CD4-positive, alpha-beta T cell (primary cell): Measurements from ENCODE around the gene CDHR2. TPM values are rescaled to one million over a fixed set of nuclear protein-coding genes. Genes with fewer than 3 reads are reported as not detected.

Experiments
- ATAC-seq: fragments of 200-7000 bp; cut with Tn5 transposase; one replicate; pipeline ENCODE4 v1.10.0; 2022; ENCODE audit warnings: mild to moderate bottlenecking; ENCODE audit not compliant: poor library complexity
- CTCF ChIA-PET: fragments of 350-600 bp; sonication (Branson Sonifier 250); formaldehyde crosslinking; loops from one replicate; lab custom pipeline; 2021; ENCODE audit warnings: antibody characterized with exemption, inconsistent platforms; lab: Charles Lee
- POLR2A ChIA-PET: fragments of 350-600 bp; sonication (Branson Sonifier 250); formaldehyde crosslinking; loops from one replicate; lab custom pipeline; 2021; ENCODE audit warnings: antibody characterized with exemption, inconsistent platforms; lab: Charles Lee
- DNase-seq, 14 experiments: peaks; one replicate each; pipeline ENCODE4 v3.0.0-alpha.2; 2013 to 2020; ENCODE audit warnings: mixed read lengths in 2 of 14
- H3K27ac ChIP-seq, 2 donors: one replicate each; pipeline versions ENCODE4 v1.5.1 to v1.7.0; 2013; ENCODE audit warnings: low read length in 2 of 2, low read depth in 1 of 2, mild to moderate bottlenecking in 1 of 2
- H3K27me3 ChIP-seq, 2 experiments: 1 replicate in 1 of 2; 2 replicates in 1 of 2; pipeline versions ENCODE4 v1.6.1 to v1.7.0; 2013; ENCODE audit warnings: low read length in 2 of 2, control low read depth in 1 of 2, mild to moderate bottlenecking in 1 of 2, moderate library complexity in 1 of 2; ENCODE audit not compliant: insufficient read depth in 2 of 2, control insufficient read depth in 1 of 2
- H3K36me3 ChIP-seq: one replicate; pipeline ENCODE4 v1.6.1; 2013; ENCODE audit warnings: low read length, control low read depth; ENCODE audit not compliant: insufficient read depth
- H3K4me1 ChIP-seq: one replicate; pipeline ENCODE4 v1.6.1; 2013; ENCODE audit warnings: low read length, control low read depth; ENCODE audit not compliant: insufficient read depth
- H3K4me3 ChIP-seq: one replicate; pipeline ENCODE4 v1.5.1; 2013; ENCODE audit warnings: mild to moderate bottlenecking, low read length, moderate library complexity
- H3K9me3 ChIP-seq, 2 experiments: 1 replicate in 1 of 2; 2 replicates in 1 of 2; pipeline versions ENCODE4 v1.6.1 to v1.7.0; 2013; ENCODE audit warnings: low read length in 2 of 2, mild to moderate bottlenecking in 2 of 2, control low read depth in 1 of 2, moderate library complexity in 1 of 2; ENCODE audit not compliant: control insufficient read depth in 1 of 2, insufficient read depth in 1 of 2
- H3K27ac Mint-ChIP-seq: one replicate; pipeline ENCODE4 v1.8.0; 2020; ENCODE audit warnings: mixed read lengths
- H3K27me3 Mint-ChIP-seq: one replicate; pipeline ENCODE4 v1.8.0; 2021; ENCODE audit warnings: mixed read lengths
- H3K36me3 Mint-ChIP-seq: one replicate; pipeline ENCODE4 v1.8.0; 2021; ENCODE audit warnings: low read depth, mixed read lengths
- H3K4me1 Mint-ChIP-seq: one replicate; pipeline ENCODE4 v1.8.0; 2021; ENCODE audit warnings: low read depth, mixed read lengths
- H3K4me3 Mint-ChIP-seq: one replicate; pipeline ENCODE4 v1.8.0; 2020; ENCODE audit warnings: mild to moderate bottlenecking, mixed read lengths
- H3K9me3 Mint-ChIP-seq: one replicate; pipeline ENCODE4 v1.8.0; 2020; ENCODE audit warnings: mixed read lengths
- CTCF ChIP-seq: fragments of 200-600 bp; IDR thresholded peaks from one replicate; pipeline ENCODE4 v1.8.0; 2022; ENCODE audit warnings: antibody characterized with exemption, mild to moderate bottlenecking
- intact Hi-C, 2 experiments: fragments of 100-400 bp; cut with DNase I in 1 of 2; cut with micrococcal nuclease in 1 of 2; formaldehyde crosslinking; loops; one replicate each; pipeline versions ENCODE4 v1.15.1 to v1.9.0; 2023 to 2025; cut with DNase I, micrococcal nuclease
- total RNA-seq, 174 experiments: library from RNA in 2 of 174; stranded (reverse) in 2 of 174; gene quantifications; one replicate each; pipeline ENCODE4 v1.2.3 and lab custom pipeline; 2021 to 2026

CDHR2 gene
- total RNA-seq, 2 experiments from 2014 or later = 1.6 to 2.0 TPM

GRCh38 chr5:176631383-176632200 lies 82.5 kb downstream of the CDHR2 start:
- ChIA-PET CTCF (interaction anchor here (1.5 kb wide), 1 partner anchor 26 kb away, joined by 4 read pairs; no protein-coding TSS in a partner anchor), POLR2A (interaction anchor here (1.5 kb wide), 1 partner anchor 10 kb away, joined by 3 read pairs; no protein-coding TSS in a partner anchor)
- peaks cover 67 to 71% of the 10 kb centered on the region in 2 experiments for H3K27me3 ChIP-seq

GRCh38 chr5:176632745-176633144 lies 83.6 kb downstream of the CDHR2 start:
- Histone ChIP-seq H3K27ac (no peak overlapping the region), H3K4me1 (peaks cover 15% of the 10 kb centered on the region), H3K27me3 (peaks cover 63 to 64% of the 10 kb centered on the region in 2 experiments), H3K4me3 (no peak overlapping the region), H3K9me3 (peaks cover 0 to 16% of the 10 kb centered on the region in 2 experiments), H3K36me3 (no peaks in the 10 kb centered on the region)
- H3K4me1 Mint-ChIP-seq = peaks cover 9% of the 10 kb centered on the region
- POLR2A ChIA-PET = no interaction called here
- no peaks in the 10 kb centered on the region for H3K36me3 Mint-ChIP-seq
- intact Hi-C loops = no loop called here
- no peak for TF ChIP-seq CTCF
- H3K27ac Mint-ChIP-seq = no peak overlapping the region
- no peaks in the 10 kb centered on the region for H3K9me3 Mint-ChIP-seq
- CTCF ChIA-PET = interaction anchor here (1.2 to 1.5 kb wide), 2 partner anchors 25 to 28 kb away, joined by 4 to 6 read pairs; no protein-coding TSS in a partner anchor
- no peak for ATAC-seq
- peaks cover 84% of the 10 kb centered on the region for H3K27me3 Mint-ChIP-seq
- no peak overlapping the region for H3K4me3 Mint-ChIP-seq
- DNase-seq = no peak

More at GRCh38 chr5:176631383-176632200, 82.5 kb downstream of the CDHR2 start:
- Histone ChIP-seq H3K9me3 (peaks cover 0 to 16% of the 10 kb centered on the region in 2 experiments), H3K27ac (no peak overlapping the region), H3K4me3 (no peak overlapping the region), H3K4me1 (peaks cover 15% of the 10 kb centered on the region), H3K36me3 (no peaks in the 10 kb centered on the region)
- peaks cover 87% of the 10 kb centered on the region for H3K27me3 Mint-ChIP-seq
- H3K36me3 Mint-ChIP-seq = no peaks in the 10 kb centered on the region
- DNase-seq (no peak), ATAC-seq (no peak)
- H3K4me3 Mint-ChIP-seq = no peak overlapping the region
- H3K4me1 Mint-ChIP-seq = peaks cover 9% of the 10 kb centered on the region
- no peak for TF ChIP-seq CTCF
- intact Hi-C loops = no loop called here
- no peaks in the 10 kb centered on the region for H3K9me3 Mint-ChIP-seq
- H3K27ac Mint-ChIP-seq = no peak overlapping the region

DNA sequence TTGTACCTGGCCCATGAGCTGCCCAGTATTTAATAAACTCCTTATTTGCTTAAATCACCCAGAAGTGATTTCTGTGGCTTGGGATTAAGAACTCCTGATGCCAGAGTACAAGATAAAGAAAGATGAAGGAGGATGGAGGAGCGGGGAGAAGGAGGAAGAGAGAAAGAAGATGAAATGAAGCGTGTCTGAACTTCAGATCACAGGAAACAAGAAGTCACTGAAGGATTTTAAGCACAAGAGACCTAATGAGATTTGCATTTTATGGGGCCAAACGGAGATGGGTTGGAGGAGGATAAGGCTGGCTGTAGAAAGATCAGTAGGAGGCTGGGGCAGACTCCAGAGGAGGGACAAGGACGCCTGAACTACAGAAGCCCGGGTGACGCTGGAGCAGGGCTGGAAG lies 84.5 kb downstream of the CDHR2 start:
- Mint-ChIP-seq H3K9me3 (no peaks in the 10 kb centered on the region), H3K4me3 (no peak overlapping the region), H3K27ac (no peak overlapping the region), H3K27me3 (peaks cover 82% of the 10 kb centered on the region), H3K36me3 (no peaks in the 10 kb centered on the region), H3K4me1 (peaks cover 9% of the 10 kb centered on the region)
- intact Hi-C loops = no loop called here
- Histone ChIP-seq H3K36me3 (no peaks in the 10 kb centered on the region), H3K27me3 (peaks cover 55% of the 10 kb centered on the region in 2 experiments), H3K27ac (no peak overlapping the region), H3K4me3 (no peak overlapping the region), H3K9me3 (peaks cover 0 to 13% of the 10 kb centered on the region in 2 experiments), H3K4me1 (peaks cover 15% of the 10 kb centered on the region)
- DNase-seq (no peak), ATAC-seq (no peak)
- ChIA-PET POLR2A (no interaction called here), CTCF (interaction anchor here (1.2 kb wide), 1 partner anchor 27 kb away, joined by 6 read pairs; no protein-coding TSS in a partner anchor)
- no peak for TF ChIP-seq CTCF
